HG02970 (cell line): ENCODE results near the gene EBP.

Experiments
- ATAC-seq: cut with Tn5 transposase; IDR thresholded peaks from one replicate; pipeline ENCODE4 v1.9.1; 2021; ENCODE audit warnings: mild to moderate bottlenecking, moderate library complexity, moderate number of reproducible peaks; ENCODE audit not compliant: unreplicated experiment, low FRiP score

EBP gene

GRCh38 chrX:48574270-48575266 is 53.0 kb downstream of the EBP start, which contains the start of gene RBM3:
RBM3 (plus strand) TSS chrX:48574484; CDS start chrX:48575181, 697 bp downstream.
- ATAC-seq, result peak; percentile 74

- no peak for ATAC-seq
Measured at GRCh38 chrX:48575642-48576041, 54.0 kb downstream of the EBP start.

- ATAC-seq, result no peak
Measured at GRCh38 chrX:48576108-48576507, 54.5 kb downstream of the EBP start.
